NB4 (cell line): ENCODE measurements around the gene CALHM1.

Experiments
- CTCF ChIP-seq: IDR thresholded peaks from one replicate; pipeline ENCODE4 v1.5.1; 2012; ENCODE audit warnings: low read depth, low read length
- MAX ChIP-seq: IDR thresholded peaks from 2 replicates; pipeline ENCODE4 v1.6.1; 2011; ENCODE audit warnings: low read depth, low read length
- POLR2A ChIP-seq: IDR thresholded peaks from 2 replicates; pipeline ENCODE4 v1.6.1; 2011; ENCODE audit warnings: mild to moderate bottlenecking; ENCODE audit not compliant: insufficient read length; ENCODE audit errors: extremely low read depth

GRCh38 chr10:103445366-103445765, 13.3 kb downstream of the CALHM1 start:
- TF ChIP-seq CTCF (no peak), POLR2A (no peak), MAX (no peak)
